CD4-positive, alpha-beta T cell (primary cell): ENCODE data around the gene ATP13A3. TPM values are rescaled to one million over a fixed set of nuclear protein-coding genes. Genes with fewer than 3 reads are reported as not detected.
"Not testable (repeated sequence)": the region's sequence is repeated elsewhere in the genome, so short reads cannot be mapped to it uniquely, and the experiment has no call there.

ENCODE experiments used
- ATAC-seq: fragments of 200-7000 bp; cut with Tn5 transposase; one replicate; pipeline ENCODE4 v1.10.0; 2022; ENCODE audit warnings: mild to moderate bottlenecking; ENCODE audit not compliant: poor library complexity
- CTCF ChIA-PET: fragments of 350-600 bp; sonication (Branson Sonifier 250); formaldehyde crosslinking; loops from one replicate; lab custom pipeline; 2021; ENCODE audit warnings: antibody characterized with exemption, inconsistent platforms; lab: Charles Lee
- POLR2A ChIA-PET: fragments of 350-600 bp; sonication (Branson Sonifier 250); formaldehyde crosslinking; loops from one replicate; lab custom pipeline; 2021; ENCODE audit warnings: antibody characterized with exemption, inconsistent platforms; lab: Charles Lee
- DNase-seq, 14 experiments: peaks; one replicate each; pipeline ENCODE4 v3.0.0-alpha.2; 2013 to 2020; ENCODE audit warnings: mixed read lengths in 2 of 14
- H3K27ac ChIP-seq, 2 donors: one replicate each; pipeline versions ENCODE4 v1.5.1 to v1.7.0; 2013; ENCODE audit warnings: low read length in 2 of 2, low read depth in 1 of 2, mild to moderate bottlenecking in 1 of 2
- H3K27me3 ChIP-seq, 2 experiments: 1 replicate in 1 of 2; 2 replicates in 1 of 2; pipeline versions ENCODE4 v1.6.1 to v1.7.0; 2013; ENCODE audit warnings: low read length in 2 of 2, control low read depth in 1 of 2, mild to moderate bottlenecking in 1 of 2, moderate library complexity in 1 of 2; ENCODE audit not compliant: insufficient read depth in 2 of 2, control insufficient read depth in 1 of 2
- H3K36me3 ChIP-seq: one replicate; pipeline ENCODE4 v1.6.1; 2013; ENCODE audit warnings: low read length, control low read depth; ENCODE audit not compliant: insufficient read depth
- H3K4me1 ChIP-seq: one replicate; pipeline ENCODE4 v1.6.1; 2013; ENCODE audit warnings: low read length, control low read depth; ENCODE audit not compliant: insufficient read depth
- H3K4me3 ChIP-seq: one replicate; pipeline ENCODE4 v1.5.1; 2013; ENCODE audit warnings: mild to moderate bottlenecking, low read length, moderate library complexity
- H3K9me3 ChIP-seq, 2 experiments: 1 replicate in 1 of 2; 2 replicates in 1 of 2; pipeline versions ENCODE4 v1.6.1 to v1.7.0; 2013; ENCODE audit warnings: low read length in 2 of 2, mild to moderate bottlenecking in 2 of 2, control low read depth in 1 of 2, moderate library complexity in 1 of 2; ENCODE audit not compliant: control insufficient read depth in 1 of 2, insufficient read depth in 1 of 2
- H3K27ac Mint-ChIP-seq: one replicate; pipeline ENCODE4 v1.8.0; 2020; ENCODE audit warnings: mixed read lengths
- H3K27me3 Mint-ChIP-seq: one replicate; pipeline ENCODE4 v1.8.0; 2021; ENCODE audit warnings: mixed read lengths
- H3K36me3 Mint-ChIP-seq: one replicate; pipeline ENCODE4 v1.8.0; 2021; ENCODE audit warnings: low read depth, mixed read lengths
- H3K4me1 Mint-ChIP-seq: one replicate; pipeline ENCODE4 v1.8.0; 2021; ENCODE audit warnings: low read depth, mixed read lengths
- H3K4me3 Mint-ChIP-seq: one replicate; pipeline ENCODE4 v1.8.0; 2020; ENCODE audit warnings: mild to moderate bottlenecking, mixed read lengths
- H3K9me3 Mint-ChIP-seq: one replicate; pipeline ENCODE4 v1.8.0; 2020; ENCODE audit warnings: mixed read lengths
- intact Hi-C, 2 experiments: fragments of 100-400 bp; cut with DNase I in 1 of 2; cut with micrococcal nuclease in 1 of 2; formaldehyde crosslinking; loops; one replicate each; pipeline versions ENCODE4 v1.15.1 to v1.9.0; 2023 to 2025; cut with DNase I, micrococcal nuclease
- total RNA-seq, 174 experiments: library from RNA in 2 of 174; stranded (reverse) in 2 of 174; gene quantifications; one replicate each; pipeline ENCODE4 v1.2.3 and lab custom pipeline; 2021 to 2026
- TF ChIP-seq, protein P1 (sequence below): fragments of 200-600 bp; IDR thresholded peaks from one replicate; pipeline ENCODE4 v1.8.0; 2022; ENCODE audit warnings: antibody characterized with exemption, mild to moderate bottlenecking

The ATP13A3 gene
- total RNA-seq, 2 experiments from 2014 or later: 46.5 to 52.7 TPM

DNA sequence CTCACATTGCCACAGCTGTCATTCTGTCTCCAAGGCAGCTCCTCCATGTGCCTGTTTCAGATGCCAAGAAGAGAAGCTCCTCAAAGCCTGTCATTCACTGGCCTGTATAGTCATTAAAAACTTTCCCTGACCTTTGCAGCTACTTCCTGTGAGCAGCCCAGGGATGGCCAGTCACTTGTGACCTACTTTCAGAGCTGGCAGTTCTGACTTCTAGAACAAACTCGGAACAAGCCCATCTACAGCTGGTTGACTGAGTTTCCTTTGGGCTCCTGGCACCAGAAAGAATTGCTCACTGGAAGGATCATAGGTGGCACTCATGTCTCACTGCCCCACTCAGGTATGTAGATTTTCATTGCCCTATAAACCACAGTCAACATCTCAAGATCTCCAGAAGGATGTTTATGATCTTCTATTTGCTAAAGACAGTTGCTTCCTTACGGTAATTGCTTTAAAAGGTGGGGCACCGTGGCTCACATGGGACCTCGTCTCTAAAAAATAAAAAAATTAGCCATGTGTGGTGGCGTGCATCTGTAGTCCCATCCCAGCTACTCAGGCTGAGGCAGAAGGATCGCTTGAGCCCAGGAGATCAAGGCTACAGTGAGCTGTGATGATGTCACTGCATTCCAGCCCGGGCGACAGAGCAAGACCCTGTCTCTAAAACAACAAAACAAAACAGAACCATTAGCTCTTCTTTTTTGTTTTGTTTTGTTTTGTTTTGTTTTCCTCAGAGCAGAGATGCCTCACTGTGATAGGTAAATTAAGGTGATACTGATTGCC, 11.2 kb upstream of the ATP13A3 start:
- Histone ChIP-seq H3K27me3 (no peaks in the 10 kb centered on the region), H3K9me3 (no peaks in the 10 kb centered on the region), H3K4me3 (no peak overlapping the region), H3K36me3 (no peaks in the 10 kb centered on the region), H3K27ac (no peak overlapping the region), H3K4me1 (peaks cover 9% of the 10 kb centered on the region)
- ChIA-PET CTCF (interaction anchor here (1.0 to 2.2 kb wide), 3 partner anchors 10 to 30 kb away, joined by 4 to 5 read pairs (median 4); no protein-coding TSS in a partner anchor), POLR2A (interaction anchor here (0.7 to 1.5 kb wide), 3 partner anchors 9 to 756 kb away, joined by 3 to 5 read pairs (median 3); no protein-coding TSS in a partner anchor)
- Mint-ChIP-seq H3K9me3 (no peaks in the 10 kb centered on the region), H3K27ac (no peak overlapping the region), H3K36me3 (peaks cover 9% of the 10 kb centered on the region), H3K4me1 (peaks cover 19% of the 10 kb centered on the region), H3K27me3 (no peaks in the 10 kb centered on the region), H3K4me3 (no peak overlapping the region)
- peak in 2 of 14 experiments; percentile 16 to 38 for DNase-seq
- intact Hi-C loops: no loop called here
- no peak for ATAC-seq
- TF ChIP-seq, protein P1, sequence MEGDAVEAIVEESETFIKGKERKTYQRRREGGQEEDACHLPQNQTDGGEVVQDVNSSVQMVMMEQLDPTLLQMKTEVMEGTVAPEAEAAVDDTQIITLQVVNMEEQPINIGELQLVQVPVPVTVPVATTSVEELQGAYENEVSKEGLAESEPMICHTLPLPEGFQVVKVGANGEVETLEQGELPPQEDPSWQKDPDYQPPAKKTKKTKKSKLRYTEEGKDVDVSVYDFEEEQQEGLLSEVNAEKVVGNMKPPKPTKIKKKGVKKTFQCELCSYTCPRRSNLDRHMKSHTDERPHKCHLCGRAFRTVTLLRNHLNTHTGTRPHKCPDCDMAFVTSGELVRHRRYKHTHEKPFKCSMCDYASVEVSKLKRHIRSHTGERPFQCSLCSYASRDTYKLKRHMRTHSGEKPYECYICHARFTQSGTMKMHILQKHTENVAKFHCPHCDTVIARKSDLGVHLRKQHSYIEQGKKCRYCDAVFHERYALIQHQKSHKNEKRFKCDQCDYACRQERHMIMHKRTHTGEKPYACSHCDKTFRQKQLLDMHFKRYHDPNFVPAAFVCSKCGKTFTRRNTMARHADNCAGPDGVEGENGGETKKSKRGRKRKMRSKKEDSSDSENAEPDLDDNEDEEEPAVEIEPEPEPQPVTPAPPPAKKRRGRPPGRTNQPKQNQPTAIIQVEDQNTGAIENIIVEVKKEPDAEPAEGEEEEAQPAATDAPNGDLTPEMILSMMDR: no peak

DNA sequence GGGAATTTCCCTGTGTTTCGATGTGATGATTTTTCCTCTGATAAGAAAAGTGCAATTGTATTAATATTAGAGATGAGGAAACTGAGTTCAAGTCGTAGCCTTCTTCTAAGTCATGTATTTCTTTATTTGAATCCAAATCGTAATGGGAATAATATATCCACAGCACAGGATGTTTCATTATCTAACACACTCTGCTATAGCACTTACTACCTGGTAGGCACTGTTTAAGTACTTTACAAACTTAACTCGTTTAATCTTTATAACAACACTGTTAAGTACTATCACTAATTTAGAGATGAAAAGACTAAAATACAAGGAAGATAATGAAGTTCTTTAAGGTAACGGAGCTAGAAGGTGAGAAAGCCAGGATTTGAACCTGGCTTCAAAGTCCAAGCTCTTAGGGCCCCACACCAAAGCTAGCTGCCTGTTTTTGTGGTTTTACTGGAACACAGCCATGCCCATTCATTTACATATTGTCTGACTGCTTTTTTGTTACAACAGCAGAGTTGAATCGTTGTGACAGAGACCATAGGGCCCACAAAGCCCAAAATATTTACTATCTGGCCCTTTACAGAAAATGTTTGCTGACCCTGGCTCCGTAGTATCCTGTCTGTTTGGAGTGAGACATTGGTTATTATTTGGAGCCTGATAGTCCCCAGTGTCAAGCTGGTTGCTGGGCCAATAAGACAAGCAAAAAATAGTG, 9.6 kb upstream of the ATP13A3 start:
- Mint-ChIP-seq H3K9me3 (no peaks in the 10 kb centered on the region), H3K27ac (peak overlapping the region; percentile 21), H3K27me3 (no peaks in the 10 kb centered on the region), H3K36me3 (peaks cover 5% of the 10 kb centered on the region), H3K4me3 (no peak overlapping the region), H3K4me1 (peaks cover 19% of the 10 kb centered on the region)
- TF ChIP-seq, protein P1: no peak
- ChIA-PET CTCF (no interaction called here), POLR2A (no interaction called here)
- peaks cover 9% of the 10 kb centered on the region for H3K4me1 ChIP-seq
- no peak overlapping the region for H3K4me3 ChIP-seq
- no peak for ATAC-seq
- no peak overlapping the region for H3K27ac ChIP-seq
- peak in 2 of 14 experiments; percentile 24 to 33 for DNase-seq
- H3K9me3 ChIP-seq: no peaks in the 10 kb centered on the region
- intact Hi-C loops: no loop called here
- no peaks in the 10 kb centered on the region for H3K36me3 ChIP-seq
- H3K27me3 ChIP-seq: no peaks in the 10 kb centered on the region

DNA sequence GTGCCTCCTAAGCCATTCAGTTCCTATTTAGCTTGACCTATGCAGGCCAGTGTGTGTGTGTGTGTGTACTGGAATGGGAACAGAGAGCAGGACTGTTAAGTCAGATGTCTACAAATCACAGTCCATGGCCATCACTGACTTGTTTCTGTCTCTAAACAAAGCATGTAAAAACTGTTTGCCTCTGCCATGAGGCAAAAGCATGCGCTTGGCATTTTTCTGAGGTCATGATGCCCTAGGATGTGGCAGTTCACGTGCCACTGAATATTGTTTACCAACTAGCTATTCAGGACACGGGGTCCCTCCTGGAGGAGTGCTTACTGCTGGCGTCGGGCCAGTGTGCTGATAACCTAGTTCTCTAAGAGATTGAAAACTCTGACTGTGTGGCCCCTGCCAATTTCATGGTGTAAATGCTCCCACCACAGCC, 8.2 kb upstream of the ATP13A3 start:
- intact Hi-C loops: no loop called here
- Mint-ChIP-seq H3K9me3 (no peaks in the 10 kb centered on the region), H3K27me3 (no peaks in the 10 kb centered on the region), H3K4me3 (no peak overlapping the region), H3K36me3 (no peaks in the 10 kb centered on the region), H3K27ac (no peak overlapping the region), H3K4me1 (peaks cover 25% of the 10 kb centered on the region)
- CTCF ChIA-PET: no interaction called here
- Histone ChIP-seq H3K27ac (no peak overlapping the region), H3K9me3 (no peaks in the 10 kb centered on the region), H3K4me3 (no peak overlapping the region), H3K4me1 (peaks cover 9% of the 10 kb centered on the region), H3K36me3 (no peaks in the 10 kb centered on the region), H3K27me3 (no peaks in the 10 kb centered on the region)
- no peak for ATAC-seq
- POLR2A ChIA-PET: no interaction called here
- TF ChIP-seq, protein P1: no peak
- no peak for DNase-seq

DNA sequence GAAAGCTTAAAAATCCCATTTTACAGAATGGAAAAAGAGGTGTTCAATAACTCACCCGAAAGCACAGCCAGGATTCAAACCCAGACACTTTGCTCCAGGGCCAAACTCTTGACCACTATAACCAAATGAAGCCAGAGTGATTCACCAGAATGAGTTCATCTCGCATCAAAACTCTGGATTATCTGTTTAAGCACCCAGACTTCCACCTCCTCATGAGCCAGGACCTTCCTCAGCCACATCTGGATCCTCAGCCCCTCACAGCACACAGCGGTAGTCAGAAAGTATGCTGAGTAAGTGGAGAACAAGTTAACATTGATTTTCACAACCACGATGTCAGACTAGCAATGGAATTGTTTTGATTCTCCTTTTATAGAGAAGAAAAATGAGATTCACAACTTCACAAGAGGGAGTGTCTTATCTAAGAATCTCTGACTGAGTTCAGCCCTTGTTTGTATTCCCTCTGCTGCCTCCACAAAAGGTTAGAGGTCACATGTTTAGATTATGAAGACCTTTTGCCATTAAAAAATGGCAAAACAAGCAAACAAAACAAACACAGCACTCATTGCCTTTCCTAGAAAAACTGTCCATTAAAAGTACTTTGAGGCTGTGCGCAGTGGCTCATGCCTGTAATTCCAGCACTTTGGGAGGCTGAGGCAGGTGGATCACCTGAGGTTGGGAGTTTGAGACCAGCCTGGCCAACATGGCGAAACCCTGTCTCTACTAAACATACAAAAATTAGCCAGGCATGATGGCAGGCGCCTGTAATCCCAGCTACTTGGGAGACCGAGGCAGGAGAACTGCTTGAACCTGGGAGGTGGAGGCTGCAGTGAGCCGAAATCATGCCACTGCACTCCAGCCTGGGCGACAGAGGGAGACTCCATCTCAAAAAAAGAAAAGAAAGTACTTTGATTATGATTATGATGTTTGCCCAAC, 7.5 kb upstream of the ATP13A3 start:
- H3K9me3 ChIP-seq, intact Hi-C loops, H3K36me3 Mint-ChIP-seq, H3K27me3 ChIP-seq, DNase-seq, H3K27ac ChIP-seq, H3K27me3 Mint-ChIP-seq, H3K9me3 Mint-ChIP-seq, POLR2A ChIA-PET, H3K36me3 ChIP-seq, ATAC-seq, H3K27ac Mint-ChIP-seq, H3K4me3 ChIP-seq, H3K4me3 Mint-ChIP-seq, CTCF ChIA-PET: not testable (repeated sequence)
- peaks cover 12% of the 10 kb centered on the region for H3K4me1 ChIP-seq
- peaks cover 26% of the 10 kb centered on the region for H3K4me1 Mint-ChIP-seq
